NT2/D1 (cell line): ENCODE measurements around the gene SNCAIP.

Source experiments
- SUZ12 ChIP-seq: IDR thresholded peaks from 2 replicates; pipeline ENCODE4 v1.6.1; 2011; ENCODE audit not compliant: insufficient read length, insufficient read depth; ENCODE audit errors: extremely low read depth
- YY1 ChIP-seq: IDR thresholded peaks from 2 replicates; pipeline ENCODE4 v1.6.1; 2011; ENCODE audit not compliant: insufficient read length, insufficient read depth
- ZNF274 ChIP-seq: IDR thresholded peaks from 2 replicates; pipeline ENCODE4 v1.6.1; 2011; ENCODE audit warnings: mild to moderate bottlenecking, low read depth, low read length

DNA sequence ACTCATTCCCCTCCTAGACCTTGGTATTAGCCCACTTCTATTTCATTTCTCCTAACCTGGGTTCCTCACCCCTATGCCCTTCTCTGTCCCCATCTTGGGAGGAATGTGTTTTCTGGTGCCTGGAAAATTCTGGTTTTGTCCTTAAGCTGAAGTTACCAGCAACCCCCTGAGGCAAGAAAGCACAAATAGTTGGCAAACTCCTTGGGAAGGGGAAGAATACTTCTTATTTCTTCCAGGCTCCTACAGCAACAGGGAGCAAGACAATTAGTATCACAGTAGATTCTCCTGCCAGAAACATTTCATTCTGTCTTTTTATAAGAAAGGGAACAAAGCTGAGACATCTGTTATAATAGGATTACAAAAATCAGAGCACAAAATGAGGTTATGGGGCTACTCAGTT, 142.5 kb downstream of the SNCAIP start:
- no peak for TF ChIP-seq YY1
- TF ChIP-seq SUZ12: no peak
- TF ChIP-seq ZNF274: no peak
